ENCODE data around the gene IQCC. TPM values are rescaled to one million over a fixed set of nuclear protein-coding genes. Genes with fewer than 3 reads are reported as not detected.
A peak's percentile ranks its signal among the peaks of the same experiment; 100 is the strongest.

Gene IQCC
- total and polyA plus RNA-seq, 4 donors = 1.6 to 3.8 (median 2.5) TPM

DNA sequence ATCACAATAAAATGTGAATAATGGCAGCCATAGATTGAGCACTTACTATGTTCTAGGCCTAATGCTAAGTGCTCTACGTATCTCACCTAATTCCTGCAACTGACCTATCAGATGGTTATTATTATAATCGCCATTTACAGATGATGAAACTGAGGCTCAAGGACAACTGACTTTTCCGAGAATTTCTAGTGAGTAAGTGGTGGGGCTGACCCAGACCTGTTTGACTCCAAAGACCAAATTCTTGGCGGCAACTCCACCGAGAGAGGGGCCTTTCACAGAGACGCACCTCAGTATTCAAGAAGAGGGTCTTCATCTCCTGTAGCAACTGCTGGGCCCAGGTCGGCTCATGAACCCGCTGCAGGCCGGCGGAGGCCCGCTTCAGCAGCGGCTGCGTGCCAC lies 16.1 kb downstream of the IQCC start:
- 10 to 18% methylated on average over 13 of the region's 13 CpGs for WGBS, 2 donors
- Histone ChIP-seq H3K36me3 (ENCODE audit: control insufficient read depth in 4 of 4, insufficient read depth in 4 of 4, low read length in 4 of 4) (peaks cover 4 to 36% (median 23%) of the 10 kb centered on the region in 4 donors), H3K27me3 (ENCODE audit: control insufficient read depth in 3 of 3, insufficient read depth in 3 of 3, low read length in 2 of 3) (no peaks in the 10 kb centered on the region), H3K4me3 (peak overlapping the region; percentile 83), H3K4me1 (ENCODE audit: control insufficient read depth in 5 of 5, insufficient read depth in 5 of 5, low read length in 5 of 5) (peaks cover 6 to 20% (median 12%) of the 10 kb centered on the region in 5 donors), H3K27ac (ENCODE audit: low read depth in 1 of 2, low read length in 1 of 2) (peak overlapping the region; percentile 93 to 94), H3K9me3 (ENCODE audit: control insufficient read depth in 4 of 4, insufficient read depth in 3 of 4, low read length in 3 of 4) (no peaks in the 10 kb centered on the region), H3K9ac (ENCODE audit: insufficient read depth in 1 of 2, low read length in 2 of 2) (peak overlapping the region; percentile 46 to 64)
- ATAC-seq (ENCODE audit: insufficient read depth, low FRiP score) (no peak), DNase-seq (no peak)
- TF ChIP-seq, protein P1, sequence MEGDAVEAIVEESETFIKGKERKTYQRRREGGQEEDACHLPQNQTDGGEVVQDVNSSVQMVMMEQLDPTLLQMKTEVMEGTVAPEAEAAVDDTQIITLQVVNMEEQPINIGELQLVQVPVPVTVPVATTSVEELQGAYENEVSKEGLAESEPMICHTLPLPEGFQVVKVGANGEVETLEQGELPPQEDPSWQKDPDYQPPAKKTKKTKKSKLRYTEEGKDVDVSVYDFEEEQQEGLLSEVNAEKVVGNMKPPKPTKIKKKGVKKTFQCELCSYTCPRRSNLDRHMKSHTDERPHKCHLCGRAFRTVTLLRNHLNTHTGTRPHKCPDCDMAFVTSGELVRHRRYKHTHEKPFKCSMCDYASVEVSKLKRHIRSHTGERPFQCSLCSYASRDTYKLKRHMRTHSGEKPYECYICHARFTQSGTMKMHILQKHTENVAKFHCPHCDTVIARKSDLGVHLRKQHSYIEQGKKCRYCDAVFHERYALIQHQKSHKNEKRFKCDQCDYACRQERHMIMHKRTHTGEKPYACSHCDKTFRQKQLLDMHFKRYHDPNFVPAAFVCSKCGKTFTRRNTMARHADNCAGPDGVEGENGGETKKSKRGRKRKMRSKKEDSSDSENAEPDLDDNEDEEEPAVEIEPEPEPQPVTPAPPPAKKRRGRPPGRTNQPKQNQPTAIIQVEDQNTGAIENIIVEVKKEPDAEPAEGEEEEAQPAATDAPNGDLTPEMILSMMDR (IDR thresholded peaks at IDR 0.05; ENCODE audit: control extremely low read depth, extremely low read depth) = no peak

DNA sequence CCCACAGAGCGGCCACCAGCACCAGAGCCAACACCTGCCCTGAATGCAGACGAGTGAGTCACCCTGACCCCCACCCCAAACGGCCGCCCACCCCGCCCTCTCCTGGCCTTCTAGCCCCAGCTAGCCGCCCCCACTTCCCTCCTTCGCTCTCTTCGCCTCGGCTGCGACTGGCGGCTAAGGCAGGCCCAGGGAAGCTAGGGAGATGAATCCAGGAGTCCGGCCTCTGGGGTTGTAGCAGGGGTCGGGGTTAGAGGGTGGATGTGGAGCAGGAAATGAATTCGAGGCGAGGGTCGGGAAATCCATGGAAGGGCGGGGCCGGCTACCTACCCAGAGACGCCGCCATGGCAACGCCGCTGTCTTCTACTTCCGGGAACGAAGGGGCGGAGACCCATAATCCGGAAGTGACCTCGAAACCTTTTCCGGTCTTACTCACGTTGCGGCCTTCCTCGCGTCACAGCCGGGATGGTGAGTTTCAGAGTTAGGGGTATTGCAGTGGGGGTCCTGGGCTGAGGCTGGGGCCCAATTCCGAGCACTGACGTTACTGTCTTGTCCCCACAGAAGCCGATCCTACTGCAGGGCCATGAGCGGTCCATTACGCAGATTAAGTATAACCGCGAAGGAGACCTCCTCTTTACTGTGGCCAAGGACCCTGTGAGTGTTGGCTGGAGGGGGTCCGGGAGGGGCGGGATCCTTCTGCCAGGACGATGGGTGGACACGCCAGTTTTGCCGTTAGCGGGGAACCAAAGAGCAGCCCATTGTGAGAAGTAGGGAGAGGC lies 16.7 kb downstream of the IQCC start, which contains the start of the genes EIF3I and TMEM234:
Gene EIF3I, plus strand, starts transcription at position 428 of the 776 bp plus-strand sequence. Its CDS starts 35 bp downstream, at position 463.
Gene TMEM234, minus strand, starts transcription at position 374 of the 776 bp plus-strand sequence. Its CDS starts 31 bp downstream, at position 343.
- H3K27me3 ChIP-seq (ENCODE audit: control insufficient read depth in 3 of 3, insufficient read depth in 3 of 3, low read length in 2 of 3) = no peaks in the 10 kb centered on the region
- peak; percentile 92 for ATAC-seq (ENCODE audit: insufficient read depth, low FRiP score)
- peak within 1 kb of the TSS; percentile 93 to 94 for H3K27ac ChIP-seq (ENCODE audit: low read depth in 1 of 2, low read length in 1 of 2)
- H3K4me1 ChIP-seq (ENCODE audit: control insufficient read depth in 5 of 5, insufficient read depth in 5 of 5, low read length in 5 of 5) = peaks cover 6 to 20% (median 12%) of the 10 kb centered on the region in 5 donors
- peaks cover 4 to 32% (median 20%) of the 10 kb centered on the region in 4 donors for H3K36me3 ChIP-seq (ENCODE audit: control insufficient read depth in 4 of 4, insufficient read depth in 4 of 4, low read length in 4 of 4)
- WGBS, 2 donors = 0% methylated on average over 46 of the region's 46 CpGs
- peak within 1 kb of the TSS; percentile 83 for H3K4me3 ChIP-seq
- peak; percentile 94 to 96 (median 96) for DNase-seq
- peak within 1 kb of the TSS; percentile 95 to 97 for H3K9ac ChIP-seq (ENCODE audit: insufficient read depth in 1 of 2, low read length in 2 of 2)
- no peaks in the 10 kb centered on the region for H3K9me3 ChIP-seq (ENCODE audit: control insufficient read depth in 4 of 4, insufficient read depth in 3 of 4, low read length in 3 of 4)
- TF ChIP-seq, protein P1 (IDR thresholded peaks at IDR 0.05; ENCODE audit: control extremely low read depth, extremely low read depth) = no peak

DNA sequence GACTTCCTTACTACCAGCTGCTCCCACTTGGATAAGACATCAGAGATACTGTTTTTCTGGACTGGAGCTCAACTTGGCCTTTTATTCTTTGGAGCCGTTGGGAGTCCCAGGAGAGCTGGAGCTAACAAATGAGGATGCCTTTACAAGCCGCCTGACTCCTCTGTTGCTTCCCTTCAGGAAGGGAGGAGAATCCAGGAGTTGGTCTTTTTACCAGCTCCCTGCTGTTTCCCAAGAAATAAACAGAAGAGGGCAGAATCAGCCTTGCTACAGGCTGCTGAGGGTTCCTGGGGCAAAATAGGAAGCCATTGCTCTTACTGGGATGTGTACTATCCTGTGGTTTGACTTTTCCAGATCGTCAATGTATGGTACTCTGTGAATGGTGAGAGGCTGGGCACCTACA lies 18.2 kb downstream of the IQCC start:
- Histone ChIP-seq H3K9ac (ENCODE audit: insufficient read depth in 1 of 2, low read length in 2 of 2) (no peak overlapping the region), H3K27me3 (ENCODE audit: control insufficient read depth in 3 of 3, insufficient read depth in 3 of 3, low read length in 2 of 3) (no peaks in the 10 kb centered on the region), H3K36me3 (ENCODE audit: control insufficient read depth in 4 of 4, insufficient read depth in 4 of 4, low read length in 4 of 4) (peaks cover 5 to 38% (median 25%) of the 10 kb centered on the region in 4 donors), H3K9me3 (ENCODE audit: control insufficient read depth in 4 of 4, insufficient read depth in 3 of 4, low read length in 3 of 4) (no peaks in the 10 kb centered on the region), H3K4me1 (ENCODE audit: control insufficient read depth in 5 of 5, insufficient read depth in 5 of 5, low read length in 5 of 5) (peaks cover 6 to 20% (median 12%) of the 10 kb centered on the region in 5 donors), H3K27ac (ENCODE audit: low read depth in 1 of 2, low read length in 1 of 2) (peak overlapping the region; percentile 3 to 42), H3K4me3 (no peak overlapping the region)
- no peak for DNase-seq
- ATAC-seq (ENCODE audit: insufficient read depth, low FRiP score) = no peak
- TF ChIP-seq, protein P1 (IDR thresholded peaks at IDR 0.05; ENCODE audit: control extremely low read depth, extremely low read depth) = no peak
- 73 to 91% methylated on average over 3 of the region's 3 CpGs for WGBS, 2 donors
